Bronchial epithelial cell (primary cell): Measurements from ENCODE around the gene HOATZ. TPM values are rescaled to one million over a fixed set of nuclear protein-coding genes. Genes with fewer than 3 reads are reported as not detected.

Experiments
- DNase-seq: peaks from one replicate; pipeline ENCODE4 v3.0.0-alpha.2; 2010; ENCODE audit warnings: low read depth
- FAIRE-seq: peaks from 2 replicates; lab custom pipeline; 2011; peaks lifted over from hg19 to GRCh38; lab: Jason Lieb, UNC
- H3K27me3 ChIP-seq: 2 replicates; pipeline ENCODE4 v1.5.1; 2011; ENCODE audit warnings: low read length; ENCODE audit not compliant: control insufficient read depth, insufficient read depth
- H3K36me3 ChIP-seq: 2 replicates; pipeline ENCODE4 v1.5.1; 2011; ENCODE audit warnings: low read length; ENCODE audit not compliant: control insufficient read depth, insufficient read depth
- H3K4me3 ChIP-seq: 2 replicates; pipeline ENCODE4 v1.5.1; 2011; ENCODE audit warnings: mild to moderate bottlenecking, low read depth, low read length, control low read depth
- CTCF ChIP-seq: IDR thresholded peaks from 2 replicates; pipeline ENCODE4 v1.5.1; 2011; ENCODE audit warnings: mild to moderate bottlenecking, moderate library complexity, low read length, control low read depth, inconsistent platforms; ENCODE audit not compliant: insufficient read depth, severe bottlenecking
- total RNA-seq: library from RNA; depleted of rRNA; stranded (reverse); fragments of >200 nt; gene quantifications from 2 replicates; pipeline ENCODE4 v1.2.1, GENCODE V29; 2014

The HOATZ gene
- not detected in 2 replicates for total RNA-seq

- no peaks in the 10 kb centered on the region for H3K27me3 ChIP-seq
- no peaks in the 10 kb centered on the region for H3K36me3 ChIP-seq
- DNase-seq: no peak
- TF ChIP-seq CTCF: peak; percentile 26
- no peak within 1 kb of the TSS for H3K4me3 ChIP-seq
- no peak for FAIRE-seq
These were observed at the start of gene HOATZ for GRCh38 chr11:111514216-111515031. TSS of gene HOATZ (plus strand) at chr11:111514778. CDS start at chr11:111514785, 7 bp downstream.

GRCh38 chr11:111465400-111465799 lies 49.2 kb upstream of the HOATZ start:
- Histone ChIP-seq H3K4me3 (no peak overlapping the region), H3K27me3 (no peaks in the 10 kb centered on the region), H3K36me3 (no peaks in the 10 kb centered on the region)
- DNase-seq (peak; percentile 78), FAIRE-seq (peak; percentile 43)
- no peak for TF ChIP-seq CTCF

GRCh38 chr11:111466615-111467014 lies 48.0 kb upstream of the HOATZ start:
- TF ChIP-seq CTCF: no peak
- FAIRE-seq (no peak), DNase-seq (no peak)
- Histone ChIP-seq H3K27me3 (no peaks in the 10 kb centered on the region), H3K4me3 (no peak overlapping the region), H3K36me3 (no peaks in the 10 kb centered on the region)

GRCh38 chr11:111469200-111469599 lies 45.4 kb upstream of the HOATZ start:
- DNase-seq: no peak
- TF ChIP-seq CTCF: no peak
- H3K27me3 ChIP-seq: no peaks in the 10 kb centered on the region
- no peak overlapping the region for H3K4me3 ChIP-seq
- no peaks in the 10 kb centered on the region for H3K36me3 ChIP-seq
- no peak for FAIRE-seq

- no peak for TF ChIP-seq CTCF
- no peaks in the 10 kb centered on the region for H3K27me3 ChIP-seq
- no peaks in the 10 kb centered on the region for H3K36me3 ChIP-seq
- DNase-seq (peak; percentile 11), FAIRE-seq (no peak)
- H3K4me3 ChIP-seq: no peak overlapping the region
These were observed 42.4 kb upstream of the HOATZ start for GRCh38 chr11:111472228-111472627.
